K562 (cell line): ENCODE measurements around the gene SH2D3A. TPM values are rescaled to one million over a fixed set of nuclear protein-coding genes. Genes with fewer than 3 reads are reported as not detected.

Source experiments
- BRCA1 ChIP-seq, 2 experiments: fragments of 450-650 bp in 1 of 2; sonication (generic) in 1 of 2; formaldehyde crosslinking in 1 of 2; IDR thresholded peaks; 2 replicates each; pipeline versions ENCODE4 v1.5.0 to v1.6.1; 2017 to 2020; ENCODE audit warnings: mild to moderate bottlenecking in 1 of 2, missing genetic modification reagents in 1 of 2
- BRD9 ChIP-seq: fragments of 450-650 bp; IDR thresholded peaks from 2 replicates; pipeline ENCODE4 v1.6.1; 2018; ENCODE audit warnings: low read depth; ENCODE audit not compliant: partially characterized antibody
- C11orf30 ChIP-seq: fragments of 450-650 bp; IDR thresholded peaks from 2 replicates; pipeline ENCODE4 v1.6.1; 2016; ENCODE audit warnings: low read depth, mild to moderate bottlenecking
- CHD4 ChIP-seq: fragments of 200-600 bp; sonication (generic); IDR thresholded peaks from 3 replicates; pipeline ENCODE4 v1.6.1; 2012; ENCODE audit warnings: low read depth, mild to moderate bottlenecking, mixed read lengths, low read length, inconsistent platforms; ENCODE audit not compliant: insufficient read depth, insufficient replicate concordance, poor library complexity, severe bottlenecking
- ESRRA ChIP-seq: fragments of 450-650 bp; IDR thresholded peaks from 2 replicates; pipeline ENCODE4 v1.6.1; 2014; ENCODE audit warnings: low read depth, mild to moderate bottlenecking, moderate library complexity, borderline replicate concordance
- GABPB1 ChIP-seq: sonication (generic); formaldehyde crosslinking; IDR thresholded peaks from 2 replicates; pipeline ENCODE4 v1.8.0; 2022; ENCODE audit warnings: mild to moderate bottlenecking, missing genetic modification reagents
- HDGF ChIP-seq: fragments of 450-650 bp; IDR thresholded peaks from 2 replicates; pipeline ENCODE4 v1.6.1; 2016
- HNRNPUL1 ChIP-seq: fragments of 200-400 bp; formaldehyde crosslinking; IDR thresholded peaks from 2 replicates; pipeline ENCODE4 v1.6.1; 2017; ENCODE audit warnings: low read length
- JUNB ChIP-seq: fragments of 450-650 bp; formaldehyde crosslinking; conservative IDR thresholded peaks from 2 replicates; pipeline ENCODE4 v1.4.0; 2020; ENCODE audit warnings: mild to moderate bottlenecking
- ZC3H4 ChIP-seq: sonication (generic); formaldehyde crosslinking; IDR thresholded peaks from 2 replicates; pipeline ENCODE4 v1.9.0; 2021; ENCODE audit warnings: missing genetic modification reagents, borderline replicate concordance
- ZNF143 ChIP-seq: sonication (generic); formaldehyde crosslinking; IDR thresholded peaks from 2 replicates; pipeline ENCODE4 v1.9.0; 2022; ENCODE audit warnings: mild to moderate bottlenecking, missing genetic modification reagents
- ZNF232 ChIP-seq: sonication (generic); formaldehyde crosslinking; IDR thresholded peaks from 2 replicates; pipeline ENCODE4 v1.8.0; 2022; ENCODE audit warnings: mild to moderate bottlenecking, missing genetic modification reagents
- ZNF57 ChIP-seq: fragments of 450-650 bp; formaldehyde crosslinking; IDR thresholded peaks from 2 replicates; pipeline ENCODE4 v1.4.0; 2020; ENCODE audit warnings: mild to moderate bottlenecking, moderate library complexity
- polyA plus RNA-seq, 8 experiments: library from polyadenylated mRNA; depleted of rRNA in 4 of 8; stranded (reverse) in 5 of 8; unstranded in 3 of 8; fragments of >200 nt; fragmentation: Nextera tagmentation in 2 of 8; fragmentation: Illumina TruSeq in 1 of 8; extraction: Ambion mirVana in 2 of 8; extraction: Trizol in 1 of 8; gene quantifications; 2 replicates each; pipeline versions ENCODE4 v1.2.1 to v1.2.3, GENCODE V29; 2011 to 2014; ENCODE audit warnings: inconsistent platforms in 1 of 8, missing spikeins in 1 of 8
- total RNA-seq, 7 experiments: library from RNA; depleted of rRNA in 6 of 7; stranded (reverse); fragments of >200 nt in 6 of 7; fragmentation: Illumina TruSeq in 2 of 7; extraction: Trizol in 2 of 7; gene quantifications; 2 replicates each; pipeline versions ENCODE4 v1.2.1 to v1.2.3, GENCODE V29; 2011 to 2021; ENCODE audit warnings: low replicate concordance in 1 of 7
- TF ChIP-seq, protein P1 (sequence below), 3 experiments: fragments of 200-800 bp in 1 of 3; sonication (Bioruptor generic) in 1 of 3; sonication (generic) in 1 of 3; formaldehyde crosslinking in 1 of 3; IDR thresholded peaks; 2 replicates each; pipeline versions ENCODE4 v1.6.1 to v1.8.0; 2016 to 2022; ENCODE audit warnings: mild to moderate bottlenecking in 2 of 3, missing compliant biosample characterization in 2 of 3, missing genetic modification characterization in 2 of 3, missing genetic modification reagents in 1 of 3
- TF ChIP-seq, protein P2 (sequence below): fragments of 150-350 bp; IDR thresholded peaks from 2 replicates; pipeline ENCODE4 v1.6.1; 2014; ENCODE audit warnings: low read depth, mild to moderate bottlenecking, low read length, borderline replicate concordance

The SH2D3A gene
- total and polyA plus RNA-seq, 9 of the 15 experiments (the other 6 are each of a cell fraction or from before 2014, with no cell fraction given): 0.75 to 26.3 (median 8.9) TPM

- TF ChIP-seq, protein P1, sequence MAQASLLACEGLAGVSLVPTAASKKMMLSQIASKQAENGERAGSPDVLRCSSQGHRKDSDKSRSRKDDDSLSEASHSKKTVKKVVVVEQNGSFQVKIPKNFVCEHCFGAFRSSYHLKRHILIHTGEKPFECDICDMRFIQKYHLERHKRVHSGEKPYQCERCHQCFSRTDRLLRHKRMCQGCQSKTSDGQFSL (CRISPR knock-in tag; IDR thresholded peaks at IDR 0.05): peak; percentile 82
- TF ChIP-seq, protein P1 (tag; IDR thresholded peaks at IDR 0.05): no peak
- TF ChIP-seq ZNF232 (CRISPR knock-in tag): peak; percentile 94
- no peak for TF ChIP-seq ZNF57 (CRISPR knock-in tag)
- peak; percentile 91 for TF ChIP-seq CHD4
- TF ChIP-seq, protein P2, sequence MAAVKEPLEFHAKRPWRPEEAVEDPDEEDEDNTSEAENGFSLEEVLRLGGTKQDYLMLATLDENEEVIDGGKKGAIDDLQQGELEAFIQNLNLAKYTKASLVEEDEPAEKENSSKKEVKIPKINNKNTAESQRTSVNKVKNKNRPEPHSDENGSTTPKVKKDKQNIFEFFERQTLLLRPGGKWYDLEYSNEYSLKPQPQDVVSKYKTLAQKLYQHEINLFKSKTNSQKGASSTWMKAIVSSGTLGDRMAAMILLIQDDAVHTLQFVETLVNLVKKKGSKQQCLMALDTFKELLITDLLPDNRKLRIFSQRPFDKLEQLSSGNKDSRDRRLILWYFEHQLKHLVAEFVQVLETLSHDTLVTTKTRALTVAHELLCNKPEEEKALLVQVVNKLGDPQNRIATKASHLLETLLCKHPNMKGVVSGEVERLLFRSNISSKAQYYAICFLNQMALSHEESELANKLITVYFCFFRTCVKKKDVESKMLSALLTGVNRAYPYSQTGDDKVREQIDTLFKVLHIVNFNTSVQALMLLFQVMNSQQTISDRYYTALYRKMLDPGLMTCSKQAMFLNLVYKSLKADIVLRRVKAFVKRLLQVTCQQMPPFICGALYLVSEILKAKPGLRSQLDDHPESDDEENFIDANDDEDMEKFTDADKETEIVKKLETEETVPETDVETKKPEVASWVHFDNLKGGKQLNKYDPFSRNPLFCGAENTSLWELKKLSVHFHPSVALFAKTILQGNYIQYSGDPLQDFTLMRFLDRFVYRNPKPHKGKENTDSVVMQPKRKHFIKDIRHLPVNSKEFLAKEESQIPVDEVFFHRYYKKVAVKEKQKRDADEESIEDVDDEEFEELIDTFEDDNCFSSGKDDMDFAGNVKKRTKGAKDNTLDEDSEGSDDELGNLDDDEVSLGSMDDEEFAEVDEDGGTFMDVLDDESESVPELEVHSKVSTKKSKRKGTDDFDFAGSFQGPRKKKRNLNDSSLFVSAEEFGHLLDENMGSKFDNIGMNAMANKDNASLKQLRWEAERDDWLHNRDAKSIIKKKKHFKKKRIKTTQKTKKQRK: no peak
- no peak for TF ChIP-seq HNRNPUL1
- no peak for TF ChIP-seq BRCA1 (IDR thresholded peaks at IDR 0.05)
- TF ChIP-seq BRCA1 (CRISPR knock-in tag; IDR thresholded peaks at IDR 0.05): 0 out of 2 replicates have a peak, but pooled peaks have one; percentile 37
- peak; percentile 62 for TF ChIP-seq ZNF143 (CRISPR knock-in tag)
- TF ChIP-seq C11orf30: peak; percentile 26; the same call in 1 of the 2 replicates
- TF ChIP-seq HDGF: peak; percentile 98
- no peak for TF ChIP-seq JUNB (CRISPR knock-in tag)
- TF ChIP-seq GABPB1 (CRISPR knock-in tag): peak; percentile 80
- peak; percentile 61; the same call in 1 of the 2 replicates for TF ChIP-seq ZC3H4
- TF ChIP-seq ESRRA: no peak
- peak; percentile 44 for TF ChIP-seq BRD9
These were observed 49.7 kb downstream of the SH2D3A start (continued) for GRCh38 chr19:6717441-6717971.
